Activated CD4-positive, alpha-beta memory T cell treated with anti-CD3 and anti-CD28 coated beads for 36 hours (primary cell): ENCODE measurements around the gene TMEM97. TPM values are rescaled to one million over a fixed set of nuclear protein-coding genes. Genes with fewer than 3 reads are reported as not detected.

Experiments used
- CTCF ChIA-PET: fragments of 350-600 bp; sonication (Branson Sonifier 250); formaldehyde crosslinking; loops from one replicate; lab custom pipeline; 2021; ENCODE audit warnings: antibody characterized with exemption, inconsistent platforms; lab: Charles Lee
- POLR2A ChIA-PET: fragments of 350-600 bp; sonication (Branson Sonifier 250); formaldehyde crosslinking; loops from one replicate; lab custom pipeline; 2021; ENCODE audit warnings: antibody characterized with exemption; lab: Charles Lee
- DNase-seq: peaks from one replicate; pipeline ENCODE4 v3.0.0-alpha.2; 2020
- H3K27ac Mint-ChIP-seq: one replicate; pipeline ENCODE4 v1.8.0; 2021; ENCODE audit warnings: mixed read lengths
- H3K27me3 Mint-ChIP-seq: one replicate; pipeline ENCODE4 v1.8.0; 2021; ENCODE audit warnings: mixed read lengths
- H3K36me3 Mint-ChIP-seq: one replicate; pipeline ENCODE4 v1.8.0; 2021; ENCODE audit warnings: mixed read lengths
- H3K4me1 Mint-ChIP-seq: one replicate; pipeline ENCODE4 v1.8.0; 2021; ENCODE audit warnings: low read depth, mixed read lengths
- H3K4me3 Mint-ChIP-seq: one replicate; pipeline ENCODE4 v1.8.0; 2021; ENCODE audit warnings: mild to moderate bottlenecking, mixed read lengths
- H3K9me3 Mint-ChIP-seq: one replicate; pipeline ENCODE4 v1.8.0; 2021; ENCODE audit warnings: mixed read lengths
- intact Hi-C: fragments of 100-400 bp; cut with micrococcal nuclease; formaldehyde crosslinking; loops from one replicate; pipeline ENCODE4 v1.15.1; 2023
- total RNA-seq, 2 experiments: library from RNA; stranded (reverse); gene quantifications; one replicate each; pipeline ENCODE4 v1.2.3, GENCODE V29; 2021

TMEM97 gene
- total RNA-seq, 2 experiments from 2014 or later, result 27.1 to 29.8 TPM

- Mint-ChIP-seq H3K4me3 (peak overlapping the region; percentile 82), H3K27me3 (no peaks in the 10 kb centered on the region), H3K9me3 (no peaks in the 10 kb centered on the region), H3K27ac (peak overlapping the region; percentile 42), H3K36me3 (peaks cover 12% of the 10 kb centered on the region), H3K4me1 (peaks cover 22% of the 10 kb centered on the region)
- intact Hi-C loops, result loop anchor here (5.0 kb wide), 2 partner anchors 41 to 276 kb away; partner anchors contain the start of gene NLK
- ChIA-PET POLR2A (interaction anchor here (1.4 to 4.0 kb wide), 3 partner anchors 18 to 39 kb away, joined by 6 to 21 read pairs (median 8); partner anchors contain the start of genes IFT20, POLDIP2 and TNFAIP1), CTCF (interaction anchor here (0.6 to 1.2 kb wide), 7 partner anchors 17 to 425 kb away, joined by 3 to 6 read pairs (median 3); partner anchors contain the start of genes IFT20, LYRM9 and TNFAIP1)
- DNase-seq, result no peak
These were observed 838 bp upstream of the TMEM97 start for GRCh38 chr17:28317966-28318758.

DNA sequence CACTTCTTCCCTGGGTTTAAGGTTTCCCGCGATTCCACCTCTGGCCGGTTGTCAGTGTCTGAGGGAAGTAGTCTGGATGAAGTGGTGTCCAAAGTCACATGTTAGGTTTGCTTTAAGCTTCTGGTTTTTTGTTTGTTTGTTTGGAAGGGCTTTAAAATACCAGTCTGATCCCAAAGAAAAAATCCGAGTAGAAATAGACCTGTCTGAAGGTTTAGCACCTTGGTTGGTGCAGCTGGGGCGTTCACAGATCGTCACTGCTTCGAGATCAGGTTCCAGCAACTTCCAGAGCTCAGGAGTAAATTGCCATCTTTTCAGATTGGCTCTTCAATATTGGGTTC lies 567 bp downstream of the TMEM97 start:
- DNase-seq, result no peak
- ChIA-PET CTCF (interaction anchor here (1.1 to 2.5 kb wide), 4 partner anchors 15 to 514 kb away, joined by 3 to 13 read pairs (median 3); partner anchors contain the start of genes IFT20 and TNFAIP1), POLR2A (interaction anchor here (1.0 to 4.0 kb wide), 4 partner anchors 11 to 38 kb away, joined by 3 to 21 read pairs (median 3); partner anchors contain the start of genes IFT20, POLDIP2 and TNFAIP1)
- peak overlapping the region; percentile 42 for H3K27ac Mint-ChIP-seq
- H3K9me3 Mint-ChIP-seq, result no peaks in the 10 kb centered on the region
- H3K4me3 Mint-ChIP-seq, result peak overlapping the region; percentile 82
- H3K4me1 Mint-ChIP-seq, result peaks cover 22% of the 10 kb centered on the region
- peaks cover 12% of the 10 kb centered on the region for H3K36me3 Mint-ChIP-seq
- H3K27me3 Mint-ChIP-seq, result no peaks in the 10 kb centered on the region
- intact Hi-C loops, result loop anchor here (1.0 to 5.0 kb wide), 4 partner anchors 16 to 277 kb away; partner anchors contain the start of genes IFT20, NLK, SARM1 and TNFAIP1

DNA sequence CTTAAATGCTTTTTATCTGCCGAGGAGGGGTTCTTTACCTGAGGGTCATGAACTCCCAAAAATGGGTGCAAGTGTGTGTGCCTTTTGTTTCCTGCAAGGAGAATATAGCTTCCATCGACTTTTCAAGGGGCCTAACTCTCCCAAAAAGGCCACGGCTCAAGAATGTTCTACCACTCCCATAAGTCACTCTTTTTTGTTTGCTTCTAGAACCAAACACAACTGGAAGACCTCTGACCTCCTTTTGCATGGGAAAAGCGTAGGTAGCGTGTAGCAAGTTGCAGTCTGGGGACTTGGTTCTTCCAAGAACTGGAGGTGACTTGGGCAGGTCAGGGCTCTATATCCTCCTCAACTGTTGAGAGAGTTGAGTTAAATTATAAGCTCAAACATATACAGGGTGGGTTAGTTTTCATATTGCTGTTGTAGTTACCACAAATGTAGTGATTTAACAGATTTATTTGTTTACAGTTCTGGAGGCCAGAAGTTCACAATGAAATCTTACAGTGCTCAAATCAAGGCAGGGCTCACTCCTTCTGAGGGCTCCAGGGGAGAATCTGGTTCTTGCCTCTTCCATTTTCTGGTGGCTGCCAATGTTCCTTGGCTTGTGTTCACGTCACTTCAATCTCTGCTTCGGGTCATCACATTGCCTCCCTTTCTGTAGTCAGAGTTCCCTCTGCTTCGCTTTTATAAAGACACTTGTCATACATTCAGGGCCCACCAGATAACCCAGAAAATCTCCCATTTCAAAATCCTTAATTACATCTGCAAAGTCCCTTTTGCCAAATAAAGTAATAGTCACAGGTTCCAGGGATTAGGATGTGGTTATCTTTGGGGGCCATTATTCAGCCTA lies 1.4 kb downstream of the TMEM97 start:
- peaks cover 22% of the 10 kb centered on the region for H3K4me1 Mint-ChIP-seq
- peaks cover 12% of the 10 kb centered on the region for H3K36me3 Mint-ChIP-seq
- no peaks in the 10 kb centered on the region for H3K27me3 Mint-ChIP-seq
- H3K27ac Mint-ChIP-seq, result peak overlapping the region; percentile 6
- no peaks in the 10 kb centered on the region for H3K9me3 Mint-ChIP-seq
- no peak for DNase-seq
- CTCF ChIA-PET, result interaction anchor here (2.5 kb wide), 1 partner anchor 14 kb away, joined by 13 read pairs; the partner anchor contains the start of genes IFT20 and TNFAIP1
- POLR2A ChIA-PET, result interaction anchor here (1.0 to 4.0 kb wide), 4 partner anchors 10 to 37 kb away, joined by 3 to 21 read pairs (median 3); partner anchors contain the start of genes IFT20, POLDIP2 and TNFAIP1
- H3K4me3 Mint-ChIP-seq, result peak overlapping the region; percentile 82
- intact Hi-C loops, result no loop called here

DNA sequence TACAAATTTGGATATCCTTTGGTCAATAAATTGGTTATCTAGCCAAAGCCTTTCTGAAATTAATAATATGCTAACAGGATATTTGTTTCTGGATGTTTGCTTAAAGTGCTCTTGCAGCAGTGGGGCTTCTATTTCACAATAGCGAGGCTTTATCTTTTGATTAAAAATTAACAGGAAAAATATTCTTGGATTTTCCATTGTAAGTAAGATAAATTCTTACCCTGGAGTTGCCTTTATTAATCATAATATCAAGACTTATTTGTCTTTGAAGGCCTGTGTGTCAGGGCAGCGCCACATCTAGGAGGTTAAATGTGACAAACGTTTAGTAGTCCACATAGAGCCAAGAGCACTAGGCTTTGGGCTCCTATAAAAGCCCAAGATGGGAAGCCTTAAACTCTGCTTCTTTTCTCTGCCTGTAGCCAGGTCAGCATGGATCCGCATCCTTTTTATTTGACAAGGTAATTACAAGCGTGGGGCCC lies 5.3 kb downstream of the TMEM97 start:
- no peak for DNase-seq
- Mint-ChIP-seq H3K27me3 (no peaks in the 10 kb centered on the region), H3K36me3 (peaks cover 37% of the 10 kb centered on the region), H3K4me3 (no peak overlapping the region), H3K27ac (no peak overlapping the region), H3K9me3 (no peaks in the 10 kb centered on the region), H3K4me1 (peaks cover 39% of the 10 kb centered on the region)
- POLR2A ChIA-PET, result no interaction called here
- CTCF ChIA-PET, result interaction anchor here (1.6 kb wide), 1 partner anchor 91 kb away, joined by 3 read pairs; no protein-coding TSS in a partner anchor
- intact Hi-C loops, result no loop called here

DNA sequence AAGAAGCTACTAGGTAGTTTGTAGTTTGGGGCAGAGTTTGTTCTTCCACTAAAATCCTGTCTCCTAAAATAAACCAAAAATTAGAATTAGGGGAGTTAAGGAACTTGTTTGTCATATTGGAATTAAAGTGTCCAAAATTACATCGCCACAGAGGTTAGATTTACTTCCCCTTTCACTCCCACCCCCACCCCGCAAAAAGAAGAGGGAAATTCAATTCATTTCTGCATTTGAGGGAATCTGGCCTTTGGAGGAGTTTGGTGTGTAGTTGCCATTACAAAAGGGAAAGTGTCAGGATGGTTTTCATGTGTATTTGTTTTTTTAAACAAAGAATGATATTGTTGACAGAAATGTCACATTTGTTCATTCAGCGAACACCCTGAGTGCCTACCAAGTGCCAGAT lies 5.8 kb downstream of the TMEM97 start:
- ChIA-PET POLR2A (no interaction called here), CTCF (interaction anchor here (1.6 kb wide), 1 partner anchor 91 kb away, joined by 3 read pairs; no protein-coding TSS in a partner anchor)
- intact Hi-C loops, result no loop called here
- Mint-ChIP-seq H3K4me3 (no peak overlapping the region), H3K27ac (no peak overlapping the region), H3K27me3 (no peaks in the 10 kb centered on the region), H3K36me3 (peaks cover 37% of the 10 kb centered on the region), H3K4me1 (peaks cover 39% of the 10 kb centered on the region), H3K9me3 (no peaks in the 10 kb centered on the region)
- DNase-seq, result no peak

- ChIA-PET POLR2A (interaction anchor here (1.4 kb wide), 1 partner anchor 10 kb away, joined by 4 read pairs; the partner anchor contains the start of genes IFT20 and TNFAIP1), CTCF (interaction anchor here (1.6 kb wide), 1 partner anchor 92 kb away, joined by 3 read pairs; no protein-coding TSS in a partner anchor)
- H3K4me3 Mint-ChIP-seq, result no peak overlapping the region
- no peak overlapping the region for H3K27ac Mint-ChIP-seq
- intact Hi-C loops, result no loop called here
- no peaks in the 10 kb centered on the region for H3K27me3 Mint-ChIP-seq
- H3K36me3 Mint-ChIP-seq, result peaks cover 34% of the 10 kb centered on the region
- peaks cover 35% of the 10 kb centered on the region for H3K4me1 Mint-ChIP-seq
- no peaks in the 10 kb centered on the region for H3K9me3 Mint-ChIP-seq
- DNase-seq, result no peak
These were observed 6.2 kb downstream of the TMEM97 start for GRCh38 chr17:28325211-28325610.

DNA sequence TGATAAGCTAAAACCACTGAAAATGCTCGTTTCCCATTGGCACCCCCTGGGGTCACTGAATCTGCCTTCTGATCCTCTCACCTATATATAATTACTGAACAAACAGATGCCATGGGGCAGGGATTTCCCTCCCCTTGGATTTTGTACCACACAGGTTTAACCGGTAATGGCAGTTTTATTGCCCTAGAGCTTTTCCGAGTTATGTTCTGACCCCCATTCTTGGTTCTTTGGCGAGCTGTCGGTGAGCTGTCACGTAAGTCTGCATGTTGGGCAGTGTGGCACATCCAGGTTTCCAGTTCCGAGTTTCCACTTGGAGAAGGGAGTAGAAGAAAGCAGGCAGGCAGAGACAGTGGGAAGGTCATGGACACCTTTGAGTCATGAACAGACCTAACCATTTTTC lies 7.1 kb downstream of the TMEM97 start:
- no peak for DNase-seq
- no peak overlapping the region for H3K27ac Mint-ChIP-seq
- H3K4me1 Mint-ChIP-seq, result peaks cover 28% of the 10 kb centered on the region
- no peaks in the 10 kb centered on the region for H3K9me3 Mint-ChIP-seq
- H3K4me3 Mint-ChIP-seq, result no peak overlapping the region
- peaks cover 30% of the 10 kb centered on the region for H3K36me3 Mint-ChIP-seq
- POLR2A ChIA-PET, result interaction anchor here (1.4 kb wide), 1 partner anchor 9 kb away, joined by 4 read pairs; the partner anchor contains the start of genes IFT20 and TNFAIP1
- intact Hi-C loops, result no loop called here
- CTCF ChIA-PET, result interaction anchor here (1.0 to 1.6 kb wide), 2 partner anchors 10 to 93 kb away, joined by 3 read pairs; partner anchors contain the start of genes IFT20 and TNFAIP1
- H3K27me3 Mint-ChIP-seq, result no peaks in the 10 kb centered on the region

DNA sequence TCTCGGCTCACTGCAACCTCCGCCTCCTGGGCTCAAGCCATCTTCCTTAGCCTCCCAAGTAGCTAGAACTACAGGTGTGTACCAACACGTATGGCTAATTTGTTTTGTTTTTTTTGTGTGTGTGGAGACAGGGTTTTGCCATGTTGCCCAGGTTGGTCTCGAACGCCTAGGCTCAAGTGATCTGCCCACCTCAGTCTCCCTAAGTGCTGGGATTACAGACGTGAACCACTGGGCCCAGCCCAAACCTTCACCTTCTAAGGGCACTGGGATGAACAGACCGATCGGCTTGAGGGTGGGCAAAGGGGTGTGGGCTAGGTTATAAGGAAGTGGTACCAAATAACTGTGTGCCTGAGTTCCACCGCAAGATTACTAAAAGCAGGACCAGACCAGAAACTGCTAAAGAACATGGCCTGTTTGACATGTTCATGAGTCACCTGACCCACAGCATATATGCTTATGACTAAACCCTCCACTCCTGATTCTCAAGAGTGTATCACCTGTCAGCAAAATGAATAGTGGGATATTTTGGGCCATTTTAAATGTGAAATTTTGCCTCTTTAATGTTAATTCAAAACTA lies 8.1 kb downstream of the TMEM97 start:
- intact Hi-C loops, result loop anchor here (1.0 kb wide), 1 partner anchor 8 kb away; the partner anchor contains the start of genes IFT20 and TNFAIP1
- Mint-ChIP-seq H3K4me1 (peaks cover 27% of the 10 kb centered on the region), H3K27me3 (no peaks in the 10 kb centered on the region), H3K4me3 (no peak overlapping the region), H3K27ac (peak overlapping the region; percentile 60), H3K9me3 (no peaks in the 10 kb centered on the region), H3K36me3 (peaks cover 28% of the 10 kb centered on the region)
- POLR2A ChIA-PET, result no interaction called here
- CTCF ChIA-PET, result no interaction called here
- peak; percentile 58 for DNase-seq

DNA sequence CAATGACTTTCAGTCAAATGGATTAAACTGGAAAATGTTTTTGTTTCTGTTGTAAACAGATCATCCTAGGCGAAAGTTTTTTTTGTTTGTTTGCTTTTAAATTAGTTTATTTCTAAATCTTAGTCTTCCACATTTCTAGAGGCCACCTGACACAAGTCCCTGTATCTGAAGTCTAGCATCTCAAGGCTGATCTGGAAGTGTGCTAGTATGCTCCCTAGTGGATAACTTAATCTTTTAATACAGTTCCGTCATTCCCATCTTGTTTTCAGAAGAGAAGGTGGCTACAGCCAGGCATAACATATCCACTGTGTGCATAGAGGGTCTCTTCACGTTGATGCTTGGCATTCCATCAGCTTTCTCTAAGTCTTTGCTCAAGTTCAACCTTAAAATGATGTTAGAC lies 8.7 kb downstream of the TMEM97 start:
- ChIA-PET CTCF (no interaction called here), POLR2A (no interaction called here)
- intact Hi-C loops, result loop anchor here (1.0 kb wide), 1 partner anchor 8 kb away; the partner anchor contains the start of genes IFT20 and TNFAIP1
- peaks cover 29% of the 10 kb centered on the region for H3K4me1 Mint-ChIP-seq
- H3K4me3 Mint-ChIP-seq, result no peak overlapping the region
- DNase-seq, result no peak
- no peak overlapping the region for H3K27ac Mint-ChIP-seq
- peaks cover 28% of the 10 kb centered on the region for H3K36me3 Mint-ChIP-seq
- H3K9me3 Mint-ChIP-seq, result no peaks in the 10 kb centered on the region
- H3K27me3 Mint-ChIP-seq, result no peaks in the 10 kb centered on the region

DNA sequence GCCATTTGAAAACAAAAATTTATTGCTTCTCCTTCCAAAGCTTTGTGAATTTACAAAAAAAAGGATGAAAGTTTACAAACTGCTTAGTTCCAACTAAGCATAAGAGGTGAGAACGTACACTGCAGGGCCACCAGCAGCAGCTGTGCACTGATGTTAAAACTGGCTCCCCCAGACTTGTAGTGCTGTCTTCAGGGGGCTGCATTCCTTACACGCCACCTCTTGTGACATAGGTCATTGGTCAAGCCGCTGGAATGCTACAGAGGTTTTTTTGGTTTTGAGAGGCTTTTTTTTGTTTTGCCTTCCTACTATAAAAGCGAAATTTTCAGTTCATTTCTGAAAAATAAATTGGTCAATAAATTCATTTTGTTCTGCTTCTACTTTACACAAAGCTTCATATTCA lies 9.3 kb downstream of the TMEM97 start:
- intact Hi-C loops, result no loop called here
- H3K27me3 Mint-ChIP-seq, result no peaks in the 10 kb centered on the region
- no peaks in the 10 kb centered on the region for H3K9me3 Mint-ChIP-seq
- H3K27ac Mint-ChIP-seq, result peak overlapping the region; percentile 9
- POLR2A ChIA-PET, result no interaction called here
- peaks cover 28% of the 10 kb centered on the region for H3K36me3 Mint-ChIP-seq
- DNase-seq, result no peak
- CTCF ChIA-PET, result no interaction called here
- no peak overlapping the region for H3K4me3 Mint-ChIP-seq
- H3K4me1 Mint-ChIP-seq, result peaks cover 29% of the 10 kb centered on the region

- H3K4me1 Mint-ChIP-seq, result peaks cover 41% of the 10 kb centered on the region
- H3K9me3 Mint-ChIP-seq, result no peaks in the 10 kb centered on the region
- POLR2A ChIA-PET, result interaction anchor here (1.0 kb wide), 1 partner anchor 11 kb away, joined by 3 read pairs; no protein-coding TSS in a partner anchor
- H3K27ac Mint-ChIP-seq, result no peak overlapping the region
- no peak overlapping the region for H3K4me3 Mint-ChIP-seq
- no peak for DNase-seq
- intact Hi-C loops, result no loop called here
- peaks cover 27% of the 10 kb centered on the region for H3K36me3 Mint-ChIP-seq
- CTCF ChIA-PET, result interaction anchor here (1.3 kb wide), 1 partner anchor 79 kb away, joined by 3 read pairs; no protein-coding TSS in a partner anchor
- H3K27me3 Mint-ChIP-seq, result no peaks in the 10 kb centered on the region
These were observed 11.7 kb downstream of the TMEM97 start for GRCh38 chr17:28330671-28331070.
